ENCODE measurements around the gene GPC6.

GPC6 gene

DNA sequence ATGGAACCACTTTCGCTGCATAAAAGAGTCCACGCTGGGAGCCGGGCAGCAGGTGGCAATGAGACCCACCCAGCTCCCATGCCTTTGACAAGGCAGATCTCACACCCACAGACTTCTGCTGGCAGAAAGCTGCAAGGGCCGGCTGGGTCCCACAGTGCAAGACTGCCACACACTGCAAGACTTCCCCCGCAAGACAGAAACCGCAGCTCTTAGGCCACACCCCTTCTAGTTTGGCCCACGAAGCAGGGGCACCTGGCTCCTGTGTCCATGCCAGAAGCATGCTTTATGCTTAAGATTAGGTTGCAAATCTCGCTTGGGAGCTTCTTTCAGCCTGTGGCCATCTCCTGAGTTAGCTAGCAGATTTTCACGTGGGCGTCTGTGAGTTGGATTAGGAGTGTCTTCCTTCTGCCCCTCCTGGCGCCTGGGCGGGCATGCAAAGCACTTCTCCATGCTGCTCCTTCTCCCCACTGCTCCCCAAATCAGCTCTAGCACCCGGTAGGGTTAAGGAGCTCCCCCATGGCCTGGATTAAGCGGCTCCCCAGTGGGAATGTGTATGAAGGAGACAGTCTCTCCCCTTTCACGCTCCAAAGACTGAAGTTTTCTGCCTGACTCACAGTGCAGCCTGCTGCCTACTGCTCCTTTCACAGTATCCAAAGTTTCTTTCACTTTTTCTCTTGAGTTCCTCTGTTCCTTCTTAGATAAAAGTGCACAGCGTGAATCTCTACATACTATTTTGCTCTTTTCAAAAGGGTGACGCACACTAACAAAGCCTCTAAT is 17.7 kb downstream of the GPC6 start:
- no peak for TF ChIP-seq CTCF (IDR thresholded peaks at IDR 0.05; ENCODE audit: low read depth, low read length)
- no peak for DNase-seq (ENCODE audit: extremely low read depth, low read depth)

GRCh38 chr13:93244918-93245280 is 18.3 kb downstream of the GPC6 start:
- DNase-seq (ENCODE audit: extremely low read depth, low read depth) = no peak
- no peak for TF ChIP-seq CTCF (IDR thresholded peaks at IDR 0.05; ENCODE audit: low read depth, low read length)

DNA sequence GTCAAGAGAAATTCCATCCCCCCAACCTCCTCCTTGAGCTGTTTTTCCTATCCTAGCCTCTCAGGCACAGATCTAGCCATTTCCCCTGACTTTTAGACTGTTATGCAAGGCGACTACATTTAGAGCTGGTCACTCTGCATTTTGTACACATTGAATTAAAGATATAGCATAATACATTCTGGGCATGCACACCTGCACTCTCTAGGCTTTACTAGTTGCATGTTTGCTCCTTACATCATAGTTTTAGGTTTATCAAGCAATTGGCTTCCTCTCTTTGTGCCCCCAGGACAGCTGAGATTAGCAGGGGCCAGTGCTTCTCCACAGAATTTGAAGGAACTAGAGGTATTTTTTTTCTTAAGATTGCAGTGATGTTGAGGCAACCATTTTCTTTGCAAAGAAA is 19.5 kb downstream of the GPC6 start:
- no peak for TF ChIP-seq CTCF (IDR thresholded peaks at IDR 0.05; ENCODE audit: low read depth, low read length)
- DNase-seq (ENCODE audit: extremely low read depth, low read depth) = no peak

DNA sequence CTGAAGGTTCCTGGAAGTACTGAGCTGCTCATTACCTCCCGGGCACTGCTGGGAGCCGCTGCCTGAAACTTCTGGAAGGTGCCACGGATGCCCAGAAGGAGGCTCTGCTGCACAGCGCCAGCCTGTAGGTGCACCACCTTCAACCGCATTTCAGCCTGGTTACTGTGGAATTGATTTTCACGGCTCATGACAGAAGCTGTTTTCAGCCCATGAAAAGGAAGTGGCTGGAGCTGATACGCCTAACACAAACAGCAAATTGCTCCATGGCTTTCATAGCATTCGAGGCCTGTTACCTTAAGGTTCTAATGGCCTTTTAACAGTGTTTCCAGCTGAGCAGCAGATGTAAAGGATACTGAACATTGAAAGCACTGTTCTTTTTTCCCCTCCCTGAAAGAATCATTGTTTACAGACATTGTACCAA is 22.0 kb downstream of the GPC6 start:
- no peak; the same call in 1 of the 2 replicates for TF ChIP-seq CTCF (IDR thresholded peaks at IDR 0.05; ENCODE audit: low read depth, low read length)
- DNase-seq (ENCODE audit: extremely low read depth, low read depth) = no peak

DNA sequence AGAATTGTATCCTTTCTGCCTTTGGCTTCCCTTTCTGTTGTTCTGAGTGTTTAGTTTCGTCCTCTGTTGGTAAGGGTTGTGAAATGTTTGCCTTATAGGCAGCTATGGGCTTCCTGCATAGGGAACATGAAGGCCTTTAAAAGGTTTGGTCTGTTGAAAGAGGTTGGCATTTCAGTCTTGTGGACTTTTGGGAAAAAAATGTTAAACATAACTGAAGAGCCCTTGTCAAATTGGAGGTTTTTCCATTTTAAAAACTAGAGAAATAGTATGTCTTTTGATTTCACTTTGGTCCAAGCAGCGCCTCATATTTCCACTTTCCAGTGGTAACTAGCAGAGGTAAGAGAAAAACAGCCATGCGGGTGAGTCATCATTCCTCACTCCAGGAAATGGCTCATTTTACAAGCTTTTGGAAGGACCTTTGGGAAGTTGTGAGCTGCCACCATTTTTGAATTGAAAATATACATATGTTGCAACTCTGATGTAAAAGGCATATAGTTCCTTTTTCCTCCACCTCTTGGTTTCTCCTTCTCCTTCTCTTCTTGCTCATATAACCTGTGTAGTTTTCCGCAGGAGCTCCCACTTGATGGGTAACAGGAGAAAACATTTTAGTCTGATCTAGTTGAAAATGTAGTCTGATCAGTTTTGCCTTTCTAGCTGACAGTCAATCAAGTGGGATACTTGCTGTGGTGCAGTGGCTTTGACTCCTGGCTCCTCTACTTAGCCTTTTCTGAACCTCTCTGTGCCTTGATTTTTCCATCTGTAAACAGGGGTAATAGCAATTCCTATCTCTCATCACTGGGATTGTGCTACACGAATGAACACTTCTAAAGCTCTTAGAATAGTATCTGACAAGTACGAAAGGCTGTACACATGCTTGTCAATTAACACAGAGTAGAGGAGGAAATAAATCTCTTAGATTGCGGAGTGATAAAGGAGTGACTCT is 23.0 kb downstream of the GPC6 start:
- no peak for DNase-seq (ENCODE audit: extremely low read depth, low read depth)
- no peak for TF ChIP-seq CTCF (IDR thresholded peaks at IDR 0.05; ENCODE audit: low read depth, low read length)

DNA sequence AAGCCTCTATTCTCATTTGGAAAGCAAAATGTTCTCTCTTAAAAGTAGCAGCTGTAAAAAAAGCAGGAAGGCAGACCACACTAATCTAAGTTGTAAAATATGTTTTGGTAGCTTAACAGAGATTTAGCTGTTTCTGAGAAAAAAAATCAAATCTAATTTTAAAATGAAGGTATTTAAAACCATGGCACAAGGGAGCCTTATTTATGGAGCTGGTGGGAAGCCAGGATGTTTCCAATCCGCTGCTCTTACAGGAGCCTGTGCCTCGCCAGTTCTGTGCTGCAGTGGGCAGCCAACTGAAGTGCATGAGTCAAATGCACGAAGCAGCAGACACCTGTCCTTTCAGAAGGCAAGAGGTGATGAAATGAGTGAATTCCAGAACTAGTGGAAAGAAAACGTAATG is 28.2 kb downstream of the GPC6 start:
- no peak for DNase-seq (ENCODE audit: extremely low read depth, low read depth)
- no peak for TF ChIP-seq CTCF (IDR thresholded peaks at IDR 0.05; ENCODE audit: low read depth, low read length)

- DNase-seq (ENCODE audit: extremely low read depth, low read depth) = no peak
- no peak for TF ChIP-seq CTCF (IDR thresholded peaks at IDR 0.05; ENCODE audit: low read depth, low read length)
Observed at GRCh38 chr13:93256998-93257397, 30.4 kb downstream of the GPC6 start.

Data from AG09319 (cell line).